GM18499 (cell line): ENCODE data around the gene ATP2A2.
"Not testable (repeated sequence)": the region's sequence is repeated elsewhere in the genome, so short reads cannot be mapped to it uniquely, and the experiment has no call there.

Experiments used
- ATAC-seq: cut with Tn5 transposase; IDR thresholded peaks from one replicate; pipeline ENCODE4 v1.9.1; 2021; ENCODE audit warnings: moderate number of reproducible peaks; ENCODE audit not compliant: insufficient read depth, unreplicated experiment

The ATP2A2 gene

DNA sequence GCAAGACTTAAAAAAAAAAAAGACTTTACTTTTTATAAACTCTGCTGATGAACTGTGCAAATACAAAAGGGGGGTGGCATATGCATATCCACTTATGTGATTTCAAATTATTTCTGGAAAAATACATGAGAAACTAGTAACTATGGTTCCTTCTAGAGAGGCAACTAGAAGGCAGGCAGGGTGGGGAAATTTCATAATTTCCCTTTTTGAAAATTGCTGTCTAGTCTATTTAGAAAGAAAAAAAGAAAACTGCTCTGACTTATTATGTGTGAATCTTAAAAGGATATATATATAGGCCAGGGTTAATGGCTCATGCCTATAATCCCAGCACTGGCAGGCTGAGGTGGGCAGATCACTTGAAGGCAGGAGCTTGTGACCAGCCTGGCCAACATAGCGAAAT lies 80.2 kb downstream of the ATP2A2 start:
- ATAC-seq = no peak

DNA sequence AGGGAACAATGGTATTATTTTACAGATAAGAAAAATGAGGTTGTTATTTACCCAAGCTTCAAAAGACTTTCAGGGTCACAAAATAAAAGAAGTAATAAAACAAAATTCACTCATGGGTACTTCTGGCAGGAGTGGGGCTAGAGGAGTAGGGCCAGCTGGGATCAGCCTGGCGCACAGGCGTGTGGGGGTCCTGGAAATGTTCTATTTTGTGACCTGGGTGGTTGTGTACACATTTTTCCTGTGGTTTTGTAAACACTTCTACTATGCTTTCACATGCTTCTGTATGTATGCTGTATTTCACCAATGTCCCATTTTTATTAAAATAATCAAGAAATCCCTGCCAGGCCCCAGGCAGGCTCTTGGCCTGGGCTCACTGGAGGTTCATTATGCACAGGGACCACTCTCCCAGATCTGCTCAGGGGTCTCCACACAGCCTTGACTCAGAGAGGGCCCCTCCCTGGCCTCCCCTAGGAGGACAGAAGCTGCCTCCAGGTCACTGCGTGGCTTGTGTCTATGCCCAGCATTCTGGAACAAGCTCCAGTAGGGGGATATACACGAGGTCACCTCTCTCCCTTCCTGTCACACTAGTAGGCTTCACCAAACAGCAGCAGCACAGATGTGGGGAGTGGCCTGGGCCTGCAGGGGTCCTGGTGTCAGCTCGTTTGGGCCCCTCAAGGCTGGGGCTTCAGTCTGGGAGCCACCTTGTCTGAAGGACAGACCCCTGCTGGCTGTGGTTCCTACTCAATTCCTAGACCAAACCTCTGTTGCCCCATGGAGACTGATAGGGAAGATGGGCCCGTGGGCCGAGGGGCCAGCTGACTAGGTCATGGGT lies 84.7 kb downstream of the ATP2A2 start:
- ATAC-seq = no peak

DNA sequence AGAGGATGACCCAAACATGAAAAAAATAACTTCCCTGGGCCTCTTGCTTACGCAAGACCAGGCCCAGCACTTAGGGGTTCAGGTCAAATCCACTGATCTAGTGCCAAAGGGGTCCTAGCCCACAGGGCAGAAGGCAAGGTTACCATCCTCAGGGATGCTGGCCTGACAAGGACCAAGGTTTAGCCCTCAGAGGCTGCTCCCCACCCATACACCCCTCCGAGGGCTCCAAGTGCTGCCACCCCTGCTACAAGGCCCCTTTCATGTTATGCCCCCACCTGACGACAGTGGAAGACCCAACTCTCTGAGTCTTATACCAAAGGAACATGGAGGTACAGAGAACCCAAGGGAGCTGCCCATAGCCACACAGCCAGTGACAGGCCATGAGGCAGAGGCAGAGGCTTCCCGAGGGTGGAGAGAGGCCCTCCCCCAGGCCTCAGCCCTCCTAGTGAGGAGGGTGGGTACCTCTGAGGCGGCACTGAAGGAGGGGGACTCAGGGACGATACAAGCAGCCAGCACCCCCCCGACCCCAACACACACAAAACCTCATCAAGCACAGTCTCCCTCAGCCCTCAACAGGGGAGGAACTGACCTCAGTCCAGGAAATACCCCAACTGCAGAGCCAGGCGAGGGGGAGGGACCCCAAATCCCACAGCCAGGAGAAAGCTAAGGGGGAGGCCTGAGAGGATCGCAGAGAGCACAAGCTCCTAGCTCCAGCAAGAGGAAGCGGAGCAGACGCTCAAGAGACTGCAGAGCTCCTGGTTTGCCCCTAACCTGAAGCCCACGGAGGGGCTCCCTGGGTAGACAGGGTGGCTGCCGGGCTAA lies 85.5 kb downstream of the ATP2A2 start:
- ATAC-seq = no peak

DNA sequence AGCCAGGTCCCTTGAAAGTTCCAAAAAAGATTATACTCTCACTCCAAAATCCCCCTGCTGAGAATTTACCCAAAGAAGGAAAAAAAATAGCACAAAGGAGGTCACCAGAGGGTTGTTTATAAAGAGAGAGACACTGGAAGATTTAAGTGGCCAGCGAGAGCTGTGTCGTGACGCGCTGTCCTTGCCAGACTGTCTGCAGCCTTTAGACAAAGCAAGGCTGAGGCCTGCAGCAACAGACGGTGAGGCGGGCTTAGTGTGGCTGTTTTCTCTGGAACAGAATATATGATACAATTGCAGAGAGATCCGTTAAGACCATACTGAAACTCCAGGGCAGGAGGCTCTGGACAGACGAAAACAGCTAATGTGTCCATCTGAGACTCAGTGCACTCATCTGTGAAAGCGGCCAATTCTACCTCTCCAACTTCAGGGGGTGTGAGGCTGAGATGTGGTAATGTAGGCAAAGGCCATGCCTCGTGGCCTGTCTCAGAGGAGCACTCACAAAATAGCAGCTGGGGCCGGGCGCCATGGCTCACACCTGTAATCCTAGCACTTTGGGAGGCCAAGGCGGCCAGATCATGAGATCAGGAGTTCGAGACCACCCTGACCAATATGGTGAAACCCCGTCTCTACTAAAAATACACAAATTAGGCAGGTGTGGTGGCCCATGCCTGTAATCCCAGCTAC lies 86.3 kb downstream of the ATP2A2 start:
- ATAC-seq = no peak

DNA sequence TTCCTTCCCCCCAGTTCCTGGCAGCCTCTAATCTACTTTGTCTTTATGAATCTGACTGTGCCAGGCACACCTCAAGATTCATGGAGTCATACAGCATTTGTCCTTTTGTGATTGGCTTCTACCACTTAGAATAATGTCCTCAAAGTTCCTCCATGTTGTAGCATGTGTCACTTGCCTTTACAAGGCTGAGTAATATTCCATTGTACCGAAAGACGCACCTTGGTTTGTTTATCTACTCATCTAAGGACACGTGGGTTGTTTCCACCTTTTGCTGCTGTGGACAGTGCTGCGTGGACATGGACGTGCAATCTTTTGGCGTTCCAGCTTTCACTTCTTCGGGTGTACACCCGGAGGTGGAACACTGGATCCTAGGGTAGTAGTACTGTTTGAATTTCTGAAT lies 88.9 kb downstream of the ATP2A2 start:
- no peak for ATAC-seq

DNA sequence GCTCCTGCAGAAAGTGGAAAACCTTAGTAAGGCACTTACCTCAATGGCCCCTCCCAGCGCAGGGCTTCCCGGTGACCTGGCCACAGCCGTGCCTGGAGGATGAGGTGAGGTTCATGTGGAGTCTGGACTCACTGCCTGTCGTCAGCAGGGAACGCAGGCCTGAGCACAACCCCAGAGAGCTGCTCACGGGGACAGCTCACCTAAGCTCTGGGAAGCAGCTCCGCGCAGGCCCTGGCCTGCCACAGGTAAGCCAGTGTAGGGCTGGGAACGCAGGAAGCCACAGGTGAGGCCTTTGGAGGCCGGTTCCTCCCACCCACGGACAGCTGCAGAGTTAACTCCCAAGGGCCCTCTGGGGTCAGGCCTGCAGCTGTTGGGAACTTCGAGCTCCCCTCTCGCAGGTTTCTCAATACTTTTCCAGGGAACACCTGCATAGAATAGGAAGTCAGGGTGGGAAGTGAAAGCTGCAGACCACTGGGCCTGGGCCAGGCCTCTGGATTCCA lies 89.7 kb downstream of the ATP2A2 start:
- ATAC-seq = no peak

DNA sequence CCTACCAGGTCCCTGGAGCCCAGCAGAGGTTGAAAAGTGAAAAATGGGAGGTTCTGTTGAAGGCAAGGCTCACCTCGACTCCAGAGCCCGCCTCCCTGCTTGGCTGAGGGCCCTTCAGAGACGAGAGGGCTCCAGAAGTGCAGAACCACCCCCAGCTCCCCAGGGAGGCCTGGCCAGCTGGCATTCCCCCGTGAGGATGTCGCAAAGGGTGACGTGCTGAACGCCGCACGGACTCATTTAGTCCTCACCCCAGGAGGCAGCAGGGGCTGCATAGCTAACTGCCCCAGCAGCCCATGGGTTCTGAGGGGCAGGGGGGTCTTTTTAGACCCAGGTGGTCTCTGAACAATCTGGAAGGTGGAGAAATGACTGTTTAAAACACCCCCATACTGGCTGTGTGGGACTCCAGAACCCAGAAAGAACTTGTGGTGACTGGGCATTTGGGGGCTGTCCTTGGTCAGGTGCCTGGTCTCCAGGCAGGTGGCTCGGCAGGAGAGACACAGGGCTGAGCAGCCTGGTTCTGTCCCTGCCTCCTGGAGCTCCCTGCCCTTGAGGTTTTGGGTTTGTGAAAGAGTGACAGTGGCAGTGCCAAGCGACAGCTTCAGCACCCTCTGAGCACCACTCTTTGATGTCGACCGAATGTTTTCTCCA lies 90.5 kb downstream of the ATP2A2 start:
- no peak for ATAC-seq

DNA sequence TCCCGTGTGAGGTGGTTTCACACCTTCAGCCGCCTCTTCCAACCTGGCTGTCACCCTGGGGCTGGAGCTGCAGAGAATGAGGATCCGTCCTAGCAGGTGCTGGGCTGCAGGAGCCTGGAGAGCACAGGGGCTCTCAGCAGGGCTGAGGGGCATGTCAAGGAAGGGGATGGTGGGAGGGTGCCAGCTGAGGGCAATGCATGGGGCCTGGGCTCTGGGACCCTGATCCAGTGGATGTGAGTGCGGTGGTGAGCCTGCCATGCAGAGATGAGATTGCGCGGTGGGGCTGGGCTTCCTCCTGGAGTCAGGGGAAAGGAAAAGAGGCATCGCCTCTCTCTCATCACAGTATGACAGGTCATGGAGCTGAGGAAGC lies 91.0 kb downstream of the ATP2A2 start:
- ATAC-seq = no peak

DNA sequence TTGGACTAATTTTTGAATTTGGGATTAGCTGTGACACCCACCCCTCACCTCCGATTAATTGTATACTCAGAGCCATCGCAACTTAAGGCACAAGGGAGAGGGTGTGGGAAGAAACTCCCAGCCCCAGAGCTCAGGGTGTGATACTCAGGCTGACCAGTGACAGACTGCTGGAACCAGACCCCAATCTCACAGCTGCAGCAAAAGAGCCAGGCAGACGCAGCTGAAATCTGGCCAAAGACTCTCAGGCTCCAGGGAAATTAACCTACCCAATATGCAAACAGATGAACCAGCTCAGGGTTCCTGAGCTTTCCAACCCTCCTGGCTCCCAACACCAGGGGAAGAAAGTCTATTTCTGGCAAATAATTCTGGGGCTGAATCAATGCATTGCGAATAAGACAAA lies 92.0 kb downstream of the ATP2A2 start:
- no peak for ATAC-seq

DNA sequence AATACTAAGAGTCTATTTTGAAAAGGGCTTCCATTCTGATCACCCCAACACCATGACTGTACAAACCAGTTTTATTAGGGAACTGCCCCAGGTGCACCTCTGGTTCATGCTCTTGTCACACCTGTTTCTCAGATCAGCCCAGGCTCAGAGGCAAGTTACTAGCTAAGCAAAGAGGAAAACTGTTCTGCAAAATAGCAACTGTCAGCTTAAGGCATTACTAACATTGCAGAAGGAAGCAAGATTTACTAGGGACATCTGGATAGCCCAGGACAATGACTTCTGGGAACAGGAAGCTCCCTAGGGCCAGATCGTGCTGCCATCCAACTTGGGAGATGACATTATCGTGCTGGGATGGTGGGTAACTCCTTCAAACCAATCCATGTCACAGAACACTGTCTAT lies 92.4 kb downstream of the ATP2A2 start:
- no peak for ATAC-seq

DNA sequence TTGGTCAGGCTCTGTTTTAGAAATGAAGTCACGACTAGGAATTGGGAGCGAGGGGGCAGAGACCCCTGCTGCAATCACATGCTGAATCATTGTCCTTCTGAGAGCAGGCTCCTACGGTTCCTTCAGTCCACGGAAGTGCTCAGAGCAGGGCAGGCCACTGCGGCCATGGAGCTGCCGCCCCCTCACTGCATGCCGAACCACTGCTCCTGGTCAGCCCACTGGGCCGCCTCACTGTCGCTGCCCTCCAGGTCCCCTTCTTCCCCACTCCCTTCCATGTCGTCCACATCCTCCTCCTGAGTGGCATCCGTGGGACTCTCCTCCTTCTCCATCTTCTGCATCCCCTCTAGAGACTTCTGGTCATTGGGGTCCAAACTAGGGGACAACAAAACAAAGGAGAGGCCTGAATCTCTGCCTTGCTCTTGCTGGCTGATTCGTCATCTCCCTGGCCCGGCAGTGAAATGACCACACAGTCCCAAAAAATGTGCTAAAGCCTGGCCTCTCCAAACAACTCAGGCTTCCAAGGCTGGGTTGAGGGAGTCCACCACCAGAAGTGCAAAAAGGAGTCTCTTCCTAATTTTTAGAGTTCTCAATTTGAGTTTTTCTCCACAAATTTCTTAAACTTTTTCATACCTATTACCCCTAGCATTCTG lies 93.0 kb downstream of the ATP2A2 start:
- ATAC-seq = no peak

DNA sequence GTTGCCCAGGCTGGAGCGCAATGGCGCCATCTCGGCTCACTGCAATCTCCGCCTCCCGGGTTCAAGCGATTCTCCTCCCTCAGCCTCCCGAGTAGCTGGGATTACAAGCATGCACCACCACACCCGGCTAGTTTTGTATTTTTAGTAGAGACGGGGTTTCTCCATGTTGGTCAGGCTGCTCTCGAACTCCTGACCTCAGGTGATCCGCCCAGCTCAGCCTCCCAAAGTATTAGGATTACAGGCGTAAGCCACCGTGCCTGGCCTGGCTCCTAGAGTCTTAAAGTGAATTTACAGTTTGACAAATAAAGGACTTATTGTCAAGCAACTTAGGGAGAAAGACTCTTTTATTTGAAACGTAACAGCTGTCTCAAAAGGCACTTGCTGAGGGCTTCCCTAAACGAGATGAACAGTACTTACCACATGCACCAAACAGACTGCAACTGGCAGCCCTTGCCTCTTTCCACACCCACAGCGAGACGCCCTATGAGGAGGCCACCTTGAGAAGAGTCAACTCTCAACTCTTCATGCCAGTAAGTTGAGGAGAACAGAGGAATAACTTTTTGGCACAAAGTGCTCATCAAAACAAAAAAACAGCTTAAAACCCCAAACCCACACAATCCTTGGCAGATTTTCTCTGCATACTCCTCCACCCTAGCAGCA lies 97.2 kb downstream of the ATP2A2 start:
- ATAC-seq = not testable (repeated sequence)

DNA sequence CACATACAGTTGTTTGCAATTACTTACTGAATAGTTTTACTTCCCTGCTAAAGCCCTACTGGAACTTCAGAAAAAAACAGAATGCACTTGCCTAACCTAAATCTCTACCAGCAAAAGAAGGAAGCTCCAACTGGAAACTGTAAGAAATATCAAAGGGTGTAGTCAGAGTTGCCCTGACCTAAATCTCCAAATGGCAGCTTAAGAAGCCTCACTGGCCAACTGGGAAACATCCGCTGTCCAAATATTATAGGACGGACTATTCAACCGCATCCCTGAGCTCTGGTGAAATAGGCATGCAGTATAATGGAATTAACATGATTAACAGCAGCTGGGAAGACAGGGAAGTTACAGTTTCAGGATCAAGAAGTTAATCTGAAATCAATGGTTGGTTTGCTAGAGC lies 98.2 kb downstream of the ATP2A2 start:
- no peak for ATAC-seq

DNA sequence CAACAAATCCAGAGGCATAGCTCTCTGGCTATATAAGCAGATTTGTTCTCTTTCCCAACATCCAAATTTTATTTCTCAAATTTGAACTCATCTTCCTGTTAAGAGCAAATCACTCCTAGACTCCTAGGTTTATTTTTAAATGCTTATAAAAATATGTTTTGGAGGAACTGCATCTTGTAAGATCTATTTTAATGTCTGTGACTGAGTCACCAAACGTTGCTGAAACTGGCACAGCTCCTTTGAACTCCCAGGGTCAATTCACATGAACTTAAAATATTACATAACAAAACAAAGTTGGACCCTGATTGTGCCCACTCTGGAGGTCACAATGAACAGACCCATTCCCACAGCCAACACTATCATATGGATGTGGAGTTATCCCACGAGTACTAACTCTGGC lies 98.6 kb downstream of the ATP2A2 start:
- no peak for ATAC-seq

DNA sequence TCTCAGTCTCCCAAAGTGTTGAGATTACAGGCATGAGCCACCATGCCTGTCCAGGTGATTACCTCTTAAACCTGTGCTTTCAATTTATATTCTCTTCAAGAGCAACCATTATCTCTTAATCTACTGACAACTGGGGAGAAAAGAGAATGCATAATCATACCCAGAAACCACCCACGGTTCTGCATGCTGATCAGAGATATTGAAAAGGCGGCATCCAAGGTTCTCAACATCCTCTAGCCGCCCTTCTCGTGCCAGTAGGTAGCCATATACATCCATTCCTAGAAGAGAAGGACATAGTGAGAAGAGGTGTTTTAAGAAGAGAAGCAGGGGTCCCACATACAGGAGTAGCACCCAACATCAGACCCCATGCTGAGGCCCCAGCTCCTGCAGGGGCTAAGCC lies 101.6 kb downstream of the ATP2A2 start:
- ATAC-seq = no peak
